Tibial artery (tissue), 4 donors: ENCODE measurements around the gene BTBD9.

Experiments used
- DNase-seq, 2 donors: peaks; one replicate each; pipeline ENCODE4 v3.0.0-alpha.2; 2019
- H3K27ac ChIP-seq, 2 donors: fragments of 200-600 bp; sonication (generic) in 1 of 2; 1 replicate in 1 of 2; 2 replicates in 1 of 2; pipeline ENCODE4 v1.5.1; 2018 to 2019; ENCODE audit warnings: mild to moderate bottlenecking in 1 of 2
- H3K27me3 ChIP-seq, 2 donors: fragments of 200-600 bp; sonication (generic) in 1 of 2; one replicate each; pipeline versions ENCODE4 v1.5.1 to v1.6.0; 2016 to 2019
- H3K36me3 ChIP-seq, 3 donors: fragments of 200-600 bp; sonication (generic) in 2 of 3; one replicate each; pipeline ENCODE4 v1.5.1; 2016 to 2019; ENCODE audit warnings: mild to moderate bottlenecking in 2 of 3
- H3K4me1 ChIP-seq, 4 donors: fragments of 200-600 bp; sonication (generic) in 2 of 4; 1 replicate in 3 of 4; 2 replicates in 1 of 4; pipeline ENCODE4 v1.5.1; 2016 to 2019
- H3K4me3 ChIP-seq, 2 donors: fragments of 200-600 bp; sonication (generic) in 1 of 2; 1 replicate in 1 of 2; 2 replicates in 1 of 2; pipeline ENCODE4 v1.5.1; 2018 to 2019; ENCODE audit warnings: mild to moderate bottlenecking in 2 of 2
- H3K9me3 ChIP-seq, 3 donors: fragments of 200-600 bp; sonication (generic) in 1 of 3; one replicate each; pipeline ENCODE4 v1.5.1; 2016 to 2019
- CTCF ChIP-seq, 2 experiments: fragments of 200-600 bp in 1 of 2; fragments of 450-650 bp in 1 of 2; IDR thresholded peaks; one replicate each; pipeline ENCODE4 v1.5.1; 2017 to 2019; ENCODE audit warnings: antibody characterized with exemption in 2 of 2, mild to moderate bottlenecking in 1 of 2, moderate library complexity in 1 of 2
- intact Hi-C: fragments of 100-400 bp; cut with DNase I; formaldehyde crosslinking; loops from one replicate; pipeline ENCODE4 v1.15.0; 2023; ENCODE audit warnings: low total_unique reads

Gene BTBD9

DNA sequence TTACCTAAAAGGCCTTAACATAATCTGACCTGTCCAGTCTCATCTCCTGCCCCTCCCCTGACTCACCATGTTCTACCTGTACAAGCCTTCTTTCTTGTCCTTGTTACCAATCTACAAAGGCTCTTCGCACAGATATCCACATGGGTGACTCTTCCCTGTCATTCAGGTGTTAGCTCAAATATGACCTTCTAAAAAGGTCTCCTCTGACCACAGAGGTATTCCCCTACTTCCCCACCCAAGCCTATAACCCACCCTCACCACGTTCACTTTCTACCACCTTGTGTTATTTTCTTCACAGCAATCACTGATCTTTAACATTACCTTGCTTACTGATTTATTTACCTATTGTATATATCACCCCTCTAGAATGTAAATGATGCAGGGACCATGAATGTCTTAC lies 96.7 kb downstream of the BTBD9 start:
- no peak for TF ChIP-seq CTCF (IDR thresholded peaks at IDR 0.05)
- Histone ChIP-seq H3K4me1 (no peaks in the 10 kb centered on the region), H3K27me3 (no peaks in the 10 kb centered on the region), H3K36me3 (no peaks in the 10 kb centered on the region), H3K27ac (no peak overlapping the region), H3K4me3 (no peak overlapping the region), H3K9me3 (no peaks in the 10 kb centered on the region)
- intact Hi-C loops, result no loop called here
- no peak for DNase-seq

DNA sequence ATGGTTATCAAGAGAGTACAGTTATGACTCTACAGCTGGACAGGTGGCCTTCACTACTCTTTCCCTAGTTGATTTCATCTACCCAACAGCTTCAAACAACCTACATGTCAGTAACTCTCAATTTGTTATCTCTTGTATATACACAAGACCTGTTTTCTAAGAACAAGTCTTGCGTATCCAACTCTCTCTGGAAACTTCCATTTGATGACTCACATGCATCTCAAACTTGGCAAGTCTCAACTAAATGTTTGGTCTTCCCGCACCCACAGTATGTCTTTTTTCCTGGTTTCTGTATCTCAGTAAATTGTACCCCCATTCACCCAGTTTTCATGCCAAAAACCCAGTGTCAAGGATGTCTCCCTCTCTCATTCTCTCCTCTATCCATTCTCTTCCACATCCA lies 97.7 kb downstream of the BTBD9 start:
- Histone ChIP-seq H3K4me3 (no peak overlapping the region), H3K27ac (no peak overlapping the region), H3K4me1 (no peaks in the 10 kb centered on the region), H3K9me3 (no peaks in the 10 kb centered on the region), H3K27me3 (no peaks in the 10 kb centered on the region), H3K36me3 (no peaks in the 10 kb centered on the region)
- intact Hi-C loops, result no loop called here
- DNase-seq, result no peak
- no peak for TF ChIP-seq CTCF (IDR thresholded peaks at IDR 0.05)

- no peaks in the 10 kb centered on the region for H3K9me3 ChIP-seq
- no peaks in the 10 kb centered on the region for H3K4me1 ChIP-seq
- intact Hi-C loops, result no loop called here
- H3K36me3 ChIP-seq, result no peaks in the 10 kb centered on the region
- H3K27me3 ChIP-seq, result no peaks in the 10 kb centered on the region
- DNase-seq, result no peak
- no peak overlapping the region for H3K4me3 ChIP-seq
- TF ChIP-seq CTCF (IDR thresholded peaks at IDR 0.05), result no peak
- no peak overlapping the region for H3K27ac ChIP-seq
Measured at GRCh38 chr6:38533064-38533463, 106.7 kb downstream of the BTBD9 start.

GRCh38 chr6:38531134-38531533 lies 108.6 kb downstream of the BTBD9 start:
- no peaks in the 10 kb centered on the region for H3K9me3 ChIP-seq
- H3K4me3 ChIP-seq, result no peak overlapping the region
- no peaks in the 10 kb centered on the region for H3K27me3 ChIP-seq
- DNase-seq, result no peak
- TF ChIP-seq CTCF (IDR thresholded peaks at IDR 0.05), result no peak
- H3K27ac ChIP-seq, result no peak overlapping the region
- intact Hi-C loops, result no loop called here
- H3K4me1 ChIP-seq, result no peaks in the 10 kb centered on the region
- H3K36me3 ChIP-seq, result peaks cover 0 to 7% (median 3%) of the 10 kb centered on the region in 3 donors

DNA sequence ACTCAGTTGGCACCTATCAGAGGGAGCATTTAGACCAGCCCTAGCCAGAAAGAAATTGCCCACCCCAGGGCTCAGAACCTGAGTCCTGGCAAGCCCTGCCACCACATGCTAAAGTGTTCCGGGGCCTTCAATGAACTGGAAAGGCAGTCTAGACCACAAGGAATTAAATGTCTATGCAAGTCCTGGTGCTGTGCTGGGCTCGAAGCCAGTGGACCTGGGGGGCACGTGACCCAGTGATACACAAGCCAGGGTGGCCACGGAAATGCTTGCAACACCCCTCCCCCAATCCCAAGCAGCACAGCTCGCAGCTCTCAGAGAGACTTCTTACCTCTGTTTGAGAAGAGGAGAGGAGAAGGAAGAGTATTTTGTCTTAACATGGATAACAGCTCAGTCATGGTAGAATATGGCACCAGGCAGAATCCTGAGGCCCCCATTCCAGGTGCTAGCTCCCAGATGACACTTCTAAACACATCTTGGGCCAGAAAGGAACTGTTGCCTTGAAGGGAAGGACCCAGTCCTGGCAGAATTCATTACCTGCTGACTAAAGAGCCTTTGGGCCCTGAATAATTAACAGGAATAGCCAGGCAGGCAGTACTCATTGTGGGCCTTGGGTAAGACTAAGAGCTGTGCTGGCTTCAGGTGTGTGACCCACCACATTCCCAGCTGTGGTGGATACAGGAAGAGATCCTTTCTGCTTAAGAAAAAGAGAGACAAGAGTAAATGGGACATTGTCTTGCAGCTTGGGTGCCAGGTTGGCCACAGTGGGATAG lies 111.3 kb downstream of the BTBD9 start:
- H3K9me3 ChIP-seq, result no peaks in the 10 kb centered on the region
- intact Hi-C loops, result no loop called here
- TF ChIP-seq CTCF (IDR thresholded peaks at IDR 0.05), result no peak
- DNase-seq, result no peak
- H3K4me1 ChIP-seq, result no peaks in the 10 kb centered on the region
- no peak overlapping the region for H3K27ac ChIP-seq
- H3K27me3 ChIP-seq, result no peaks in the 10 kb centered on the region
- peaks cover 0 to 15% (median 6%) of the 10 kb centered on the region in 3 donors for H3K36me3 ChIP-seq
- H3K4me3 ChIP-seq, result no peak overlapping the region
